CD14-positive monocyte (primary cell): ENCODE data around the gene ZNF436. TPM values are rescaled to one million over a fixed set of nuclear protein-coding genes. Genes with fewer than 3 reads are reported as not detected.

Experiments
- DNase-seq, 3 donors: peaks; one replicate each; pipeline ENCODE4 v3.0.0-alpha.2; 2011 to 2022
- H2AFZ ChIP-seq: 2 replicates; pipeline ENCODE4 v1.6.0; 2012; ENCODE audit warnings: mild to moderate bottlenecking, low read depth, low read length, inconsistent platforms; ENCODE audit not compliant: insufficient read depth, poor library complexity, severe bottlenecking
- H3K27ac ChIP-seq, 2 donors: 1 replicate in 1 of 2; 2 replicates in 1 of 2; pipeline ENCODE4 v1.5.1; 2012 to 2013; ENCODE audit warnings: low read length in 2 of 2, control low read depth in 1 of 2, inconsistent platforms in 1 of 2, low read depth in 1 of 2, mild to moderate bottlenecking in 1 of 2
- H3K27me3 ChIP-seq, 2 donors: one replicate each; pipeline versions ENCODE4 v1.6.0 to v1.6.1; 2011 to 2013; ENCODE audit warnings: low read length in 2 of 2; ENCODE audit not compliant: control insufficient read depth in 2 of 2, insufficient read depth in 2 of 2
- H3K36me3 ChIP-seq, 2 donors: replicated peaks in 1 of 2; 1 replicate in 1 of 2; 2 replicates in 1 of 2; pipeline versions ENCODE4 v1.5.1 to v1.6.1; 2012 to 2013; ENCODE audit warnings: low read length in 2 of 2, control low read depth in 1 of 2, inconsistent platforms in 1 of 2, mild to moderate bottlenecking in 1 of 2; ENCODE audit not compliant: insufficient read depth in 2 of 2, control insufficient read depth in 1 of 2
- H3K4me1 ChIP-seq, 2 donors: 1 replicate in 1 of 2; 2 replicates in 1 of 2; pipeline versions ENCODE4 v1.5.1 to v1.6.1; 2012 to 2013; ENCODE audit warnings: low read length in 2 of 2, control low read depth in 1 of 2, inconsistent platforms in 1 of 2, mild to moderate bottlenecking in 1 of 2, moderate library complexity in 1 of 2; ENCODE audit not compliant: insufficient read depth in 2 of 2, control insufficient read depth in 1 of 2
- H3K4me2 ChIP-seq: replicated peaks from 2 replicates; pipeline ENCODE3; 2012; ENCODE audit warnings: low read length, moderate library complexity, mild to moderate bottlenecking; ENCODE audit not compliant: poor library complexity, severe bottlenecking; ENCODE audit errors: extremely low read depth
- H3K4me3 ChIP-seq, 3 experiments: fragments of 200-600 bp in 1 of 3; sonication (generic) in 1 of 3; replicated peaks in 1 of 3; 1 replicate in 2 of 3; 2 replicates in 1 of 3; pipeline ENCODE4 v1.5.1; 2011 to 2013; ENCODE audit warnings: low read length in 3 of 3, mild to moderate bottlenecking in 3 of 3, control low read depth in 2 of 3, low read depth in 2 of 3, inconsistent platforms in 1 of 3, moderate library complexity in 1 of 3
- H3K79me2 ChIP-seq: 2 replicates; pipeline ENCODE4 v1.6.0; 2012; ENCODE audit warnings: mild to moderate bottlenecking, control low read depth, inconsistent platforms, low read length, moderate library complexity; ENCODE audit not compliant: insufficient read depth
- H3K9ac ChIP-seq: 2 replicates; pipeline ENCODE4 v1.6.0; 2017; ENCODE audit warnings: low read length, mild to moderate bottlenecking; ENCODE audit not compliant: insufficient read depth, poor library complexity, severe bottlenecking
- H3K9me3 ChIP-seq, 2 donors: replicated peaks in 1 of 2; 1 replicate in 1 of 2; 2 replicates in 1 of 2; pipeline versions ENCODE4 v1.5.1 to v1.6.1; 2012 to 2013; ENCODE audit warnings: low read length in 2 of 2, control low read depth in 1 of 2; ENCODE audit not compliant: control insufficient read depth in 1 of 2, insufficient read depth in 1 of 2
- H4K20me1 ChIP-seq: 2 replicates; pipeline ENCODE4 v1.6.0; 2012; ENCODE audit warnings: mild to moderate bottlenecking, low read length, control low read depth, moderate library complexity; ENCODE audit not compliant: insufficient read depth
- H3K27ac Mint-ChIP-seq, 7 donors: one replicate each; pipeline ENCODE4 v1.8.0; 2020; ENCODE audit warnings: mild to moderate bottlenecking in 7 of 7, mixed read lengths in 7 of 7, moderate library complexity in 6 of 7, inconsistent platforms in 2 of 7
- H3K27me3 Mint-ChIP-seq, 3 donors: one replicate each; pipeline ENCODE4 v1.8.0; 2021 to 2022; ENCODE audit warnings: low read depth in 3 of 3, mild to moderate bottlenecking in 3 of 3, mixed read lengths in 3 of 3, moderate library complexity in 3 of 3, inconsistent platforms in 1 of 3
- H3K36me3 Mint-ChIP-seq, 2 donors: one replicate each; pipeline ENCODE4 v1.8.0; 2020; ENCODE audit warnings: mixed read lengths in 2 of 2, inconsistent platforms in 1 of 2, mild to moderate bottlenecking in 1 of 2
- H3K4me1 Mint-ChIP-seq: one replicate; pipeline ENCODE4 v1.8.0; 2020; ENCODE audit warnings: mild to moderate bottlenecking, mixed read lengths
- H3K4me3 Mint-ChIP-seq, 2 donors: one replicate each; pipeline ENCODE4 v1.8.0; 2020; ENCODE audit warnings: mild to moderate bottlenecking in 2 of 2, mixed read lengths in 2 of 2, moderate library complexity in 1 of 2
- H3K9me3 Mint-ChIP-seq, 7 donors: one replicate each; pipeline ENCODE4 v1.8.0; 2020 to 2022; ENCODE audit warnings: mixed read lengths in 7 of 7, mild to moderate bottlenecking in 6 of 7, moderate library complexity in 6 of 7, inconsistent platforms in 2 of 7
- WGBS: methylation state at CpG from one replicate; pipeline ENCODE4 v1.1.5; 2013; ENCODE audit warnings: missing lambda C conversion rate; ENCODE audit not compliant: insufficient coverage; 5-methylcytosine and 5-hydroxymethylcytosine counted together
- intact Hi-C, 2 donors: fragments of 100-400 bp; cut with micrococcal nuclease; formaldehyde crosslinking; loops; one replicate each; pipeline versions ENCODE4 v1.15.0 to v1.15.1; 2023
- polyA plus RNA-seq, 3 donors: library from polyadenylated mRNA; depleted of rRNA in 1 of 3; unstranded in 2 of 3; stranded (reverse) in 1 of 3; fragments of 300-500 nt in 2 of 3; fragments of >200 nt in 1 of 3; fragmentation: Illumina TruSeq in 2 of 3; gene quantifications; 1 replicate in 2 of 3; 2 replicates in 1 of 3; pipeline ENCODE4 v1.2.3, GENCODE V29; 2012 to 2021
- TF ChIP-seq, protein P1 (sequence below): fragments of 200-600 bp; IDR thresholded peaks from one replicate; pipeline ENCODE4 v1.8.0; 2022; ENCODE audit warnings: antibody characterized with exemption, mild to moderate bottlenecking

Gene ZNF436
- polyA plus RNA-seq, 3 donors, result 1.4 to 2.4 (median 2.0) TPM

DNA sequence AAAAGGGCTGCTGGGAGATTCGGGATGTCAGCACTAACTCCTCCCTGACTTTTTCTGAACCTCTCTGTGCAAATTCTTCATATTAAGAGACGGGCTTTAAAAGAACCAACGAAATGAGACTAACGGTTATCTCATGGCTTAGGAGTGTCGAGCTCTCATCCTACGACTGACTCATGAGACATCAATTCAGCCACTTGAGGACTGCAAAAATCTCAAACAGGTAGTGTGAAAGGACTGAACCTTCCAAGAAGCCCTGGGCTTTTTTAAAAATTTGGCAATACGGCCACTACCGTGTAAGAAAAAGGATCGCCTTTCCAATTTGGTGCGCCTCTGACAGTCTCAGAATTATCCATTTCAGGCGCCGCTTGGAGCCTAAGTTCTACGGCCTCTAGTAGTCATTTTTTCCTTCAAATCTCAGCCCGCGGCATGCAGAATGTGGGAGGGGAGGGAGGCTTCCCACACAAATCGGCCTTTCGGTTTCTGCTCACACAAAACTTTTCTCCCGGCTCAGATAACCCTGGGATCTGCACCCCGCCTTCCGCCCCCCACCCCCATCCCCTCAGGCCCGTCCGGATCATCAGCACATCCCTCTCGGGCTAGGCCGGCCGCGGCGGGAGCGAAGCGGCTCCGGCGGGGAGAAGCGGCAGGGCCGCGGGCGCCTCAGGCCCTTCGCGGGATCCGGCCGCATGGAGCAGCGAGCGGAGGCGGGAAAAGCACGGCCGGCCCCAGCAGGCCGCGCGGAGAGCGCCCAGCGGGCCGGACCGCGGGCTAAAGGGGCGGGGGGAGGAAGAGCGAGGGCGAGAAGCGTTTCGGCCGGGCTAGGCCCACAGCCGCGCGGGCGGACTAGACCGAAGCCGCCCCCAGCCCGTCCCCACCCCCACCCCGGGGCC, 26.2 kb downstream of the ZNF436 start:
- Mint-ChIP-seq H3K9me3 (peaks cover 0 to 5% (median 0%) of the 10 kb centered on the region in 7 donors), H3K4me1 (peaks cover 48% of the 10 kb centered on the region), H3K4me3 (peak overlapping the region; percentile 90 to 93), H3K27me3 (peaks cover 0 to 3% (median 2%) of the 10 kb centered on the region in 3 donors), H3K36me3 (peaks cover 6 to 7% of the 10 kb centered on the region in 2 donors), H3K27ac (peak overlapping the region; percentile 70 to 96 (median 92))
- 0% methylated on average over 26 of the region's 66 CpGs for WGBS
- Histone ChIP-seq H2AFZ (peak overlapping the region; percentile 97), H4K20me1 (peaks cover 52% of the 10 kb centered on the region), H3K79me2 (peaks cover 56% of the 10 kb centered on the region), H3K4me1 (peaks cover 28 to 41% of the 10 kb centered on the region in 2 donors), H3K27me3 (no peaks in the 10 kb centered on the region), H3K36me3 (peaks cover 2 to 5% of the 10 kb centered on the region in 2 donors), H3K27ac (peak overlapping the region; percentile 81 to 95), H3K4me3 (peak overlapping the region; percentile 69 to 94 (median 90)), H3K9ac (peak overlapping the region; percentile 93), H3K9me3 (no peaks in the 10 kb centered on the region), H3K4me2 (peak overlapping the region; percentile 91)
- intact Hi-C loops, result loop anchor here (1.0 to 10.0 kb wide), 5 partner anchors 25 to 184 kb away; partner anchors contain the start of gene ZNF436 (in 1 of the 2)
- peak in 2 of 3 donors; percentile 16 to 25 for DNase-seq
- TF ChIP-seq, protein P1, sequence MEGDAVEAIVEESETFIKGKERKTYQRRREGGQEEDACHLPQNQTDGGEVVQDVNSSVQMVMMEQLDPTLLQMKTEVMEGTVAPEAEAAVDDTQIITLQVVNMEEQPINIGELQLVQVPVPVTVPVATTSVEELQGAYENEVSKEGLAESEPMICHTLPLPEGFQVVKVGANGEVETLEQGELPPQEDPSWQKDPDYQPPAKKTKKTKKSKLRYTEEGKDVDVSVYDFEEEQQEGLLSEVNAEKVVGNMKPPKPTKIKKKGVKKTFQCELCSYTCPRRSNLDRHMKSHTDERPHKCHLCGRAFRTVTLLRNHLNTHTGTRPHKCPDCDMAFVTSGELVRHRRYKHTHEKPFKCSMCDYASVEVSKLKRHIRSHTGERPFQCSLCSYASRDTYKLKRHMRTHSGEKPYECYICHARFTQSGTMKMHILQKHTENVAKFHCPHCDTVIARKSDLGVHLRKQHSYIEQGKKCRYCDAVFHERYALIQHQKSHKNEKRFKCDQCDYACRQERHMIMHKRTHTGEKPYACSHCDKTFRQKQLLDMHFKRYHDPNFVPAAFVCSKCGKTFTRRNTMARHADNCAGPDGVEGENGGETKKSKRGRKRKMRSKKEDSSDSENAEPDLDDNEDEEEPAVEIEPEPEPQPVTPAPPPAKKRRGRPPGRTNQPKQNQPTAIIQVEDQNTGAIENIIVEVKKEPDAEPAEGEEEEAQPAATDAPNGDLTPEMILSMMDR, result no peak

DNA sequence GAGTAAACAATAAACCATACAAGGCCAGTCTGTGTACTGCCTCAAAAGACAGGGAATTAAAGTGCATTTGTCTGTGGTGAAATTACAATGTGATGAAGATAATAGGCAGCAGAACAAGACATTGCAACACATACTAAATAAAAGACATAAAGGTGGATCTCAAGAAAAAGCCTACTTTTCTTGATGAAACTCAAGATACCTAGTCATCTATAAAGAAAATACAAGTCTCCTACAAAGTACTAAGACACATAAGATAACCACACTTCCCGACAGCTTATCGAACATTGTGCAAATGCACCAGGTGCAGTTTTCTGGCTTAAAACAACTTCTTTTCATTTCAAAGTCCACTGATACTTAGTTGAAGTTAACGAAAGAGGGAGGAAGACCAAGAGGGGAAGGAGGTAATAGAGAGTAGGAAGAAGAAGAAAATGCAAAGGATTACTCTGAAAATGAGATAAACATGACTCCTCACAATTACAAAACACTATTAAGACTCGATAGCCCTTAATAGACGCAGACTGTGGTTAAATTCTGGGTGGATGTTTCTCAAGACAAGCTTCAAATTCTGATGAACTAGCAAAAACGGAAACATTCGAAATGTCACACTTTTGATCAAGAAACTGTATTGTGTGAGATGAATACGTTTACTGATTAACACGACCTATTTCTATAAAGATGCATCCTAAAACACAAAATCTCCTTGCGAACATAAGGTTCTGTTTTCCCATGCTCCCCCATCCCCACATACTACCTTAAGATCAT, 27.5 kb downstream of the ZNF436 start:
- peaks cover 65% of the 10 kb centered on the region for H4K20me1 ChIP-seq
- no peaks in the 10 kb centered on the region for H3K9me3 ChIP-seq
- Mint-ChIP-seq H3K36me3 (peaks cover 16 to 17% of the 10 kb centered on the region in 2 donors), H3K27me3 (peaks cover 0 to 3% (median 2%) of the 10 kb centered on the region in 3 donors), H3K4me1 (peaks cover 50% of the 10 kb centered on the region), H3K27ac (peak overlapping the region in 5 of 7 donors; percentile 38 to 79 (median 55)), H3K4me3 (peak overlapping the region; percentile 90 to 93), H3K9me3 (peaks cover 0 to 3% (median 0%) of the 10 kb centered on the region in 7 donors)
- peak overlapping the region; percentile 93 for H3K9ac ChIP-seq
- peak overlapping the region; percentile 69 to 94 (median 90) for H3K4me3 ChIP-seq
- H3K4me1 ChIP-seq, result peaks cover 28 to 41% of the 10 kb centered on the region in 2 donors
- 0% methylated on average over 1 of the region's 10 CpGs for WGBS
- intact Hi-C loops, result loop anchor here (5.0 to 10.0 kb wide), 3 partner anchors 57 to 185 kb away; no protein-coding TSS in a partner anchor
- peak overlapping the region in 1 of 2 donors; percentile 95 for H3K27ac ChIP-seq
- H3K36me3 ChIP-seq, result peaks cover 8 to 18% of the 10 kb centered on the region in 2 donors
- peak overlapping the region; percentile 91 for H3K4me2 ChIP-seq
- H3K79me2 ChIP-seq, result peaks cover 70% of the 10 kb centered on the region
- H3K27me3 ChIP-seq, result no peaks in the 10 kb centered on the region
- TF ChIP-seq, protein P1, result no peak
- DNase-seq, result peak; percentile 3 to 25 (median 4)
- no peak overlapping the region for H2AFZ ChIP-seq
